K562 (cell line): ENCODE data around the gene RSPH9. TPM values are rescaled to one million over a fixed set of nuclear protein-coding genes. Genes with fewer than 3 reads are reported as not detected.

Source experiments
- ARHGAP35 ChIP-seq: fragments of 450-650 bp; IDR thresholded peaks from 2 replicates; pipeline ENCODE4 v1.6.1; 2018; ENCODE audit not compliant: partially characterized antibody
- CBX3 ChIP-seq, 2 experiments: IDR thresholded peaks; 1 replicate in 1 of 2; 2 replicates in 1 of 2; pipeline ENCODE4 v1.6.1; 2012; ENCODE audit warnings: inconsistent platforms in 2 of 2, low read length in 2 of 2, borderline replicate concordance in 1 of 2, control low read depth in 1 of 2
- CBX8 ChIP-seq: fragments of 200-600 bp; sonication (generic); IDR thresholded peaks from 2 replicates; pipeline ENCODE4 v1.6.1; 2012; ENCODE audit warnings: borderline replicate concordance, mixed run types, low read depth, mild to moderate bottlenecking, moderate library complexity, mixed read lengths, low read length, control low read depth, inconsistent platforms; ENCODE audit not compliant: poor library complexity, severe bottlenecking; ENCODE audit errors: extremely low read depth
- CREM ChIP-seq: IDR thresholded peaks from 2 replicates; pipeline ENCODE4 v1.6.1; 2014; ENCODE audit warnings: antibody characterized with exemption, low read depth
- CSDE1 ChIP-seq, 2 experiments: fragments of 450-650 bp; IDR thresholded peaks; 2 replicates each; pipeline ENCODE4 v1.6.1; 2016; ENCODE audit warnings: mild to moderate bottlenecking in 1 of 2
- ELF1 ChIP-seq: fragments of 200-800 bp; sonication (Bioruptor generic); IDR thresholded peaks from 2 replicates; pipeline ENCODE4 v1.6.1; 2016; ENCODE audit warnings: missing genetic modification characterization, missing compliant biosample characterization
- FOXK1 ChIP-seq: sonication (generic); formaldehyde crosslinking; IDR thresholded peaks from 2 replicates; pipeline ENCODE4 v1.8.0; 2022; ENCODE audit warnings: missing genetic modification reagents, mild to moderate bottlenecking, borderline replicate concordance
- FOXK2 ChIP-seq, 2 experiments: fragments of 450-650 bp; IDR thresholded peaks in 1 of 2; conservative IDR thresholded peaks in 1 of 2; 2 replicates each; pipeline ENCODE4 v1.6.1; 2016; ENCODE audit warnings: low read depth in 2 of 2, mild to moderate bottlenecking in 1 of 2
- ILK ChIP-seq: fragments of 450-650 bp; IDR thresholded peaks from 2 replicates; pipeline ENCODE4 v1.6.1; 2016; ENCODE audit warnings: missing genetic modification characterization, low read depth, mild to moderate bottlenecking, missing compliant biosample characterization, moderate library complexity, borderline replicate concordance
- MEF2D ChIP-seq: conservative IDR thresholded peaks from 2 replicates; pipeline ENCODE4 v1.6.1; 2016; ENCODE audit warnings: low read depth, missing genetic modification characterization, missing compliant biosample characterization
- NFIC ChIP-seq: fragments of 450-650 bp; IDR thresholded peaks from 2 replicates; pipeline ENCODE4 v1.6.1; 2017; ENCODE audit warnings: mild to moderate bottlenecking, inconsistent platforms
- PHB ChIP-seq: fragments of 250-450 bp; sonication (Bioruptor Pico); IDR thresholded peaks from 2 replicates; pipeline ENCODE4 v1.5.0; 2021
- PHTF2 ChIP-seq: fragments of 250-450 bp; sonication (Bioruptor Pico); IDR thresholded peaks from 2 replicates; pipeline ENCODE4 v1.5.0; 2021; ENCODE audit warnings: mild to moderate bottlenecking
- U2AF1 ChIP-seq: fragments of 200-400 bp; formaldehyde crosslinking; optimal IDR thresholded peaks from 2 replicates; pipeline ENCODE3; 2017; ENCODE audit warnings: mild to moderate bottlenecking, low read depth, low read length, moderate library complexity
- ZEB2 ChIP-seq: fragments of 450-650 bp; IDR thresholded peaks from 2 replicates; pipeline ENCODE4 v1.6.1; 2016
- ZKSCAN1 ChIP-seq: fragments of 150-350 bp; IDR thresholded peaks from 2 replicates; pipeline ENCODE4 v1.6.1; 2016; ENCODE audit warnings: low read depth, low read length
- ZKSCAN8 ChIP-seq: fragments of 200-800 bp; sonication (Bioruptor generic); IDR thresholded peaks from 2 replicates; pipeline ENCODE4 v1.6.1; 2016; ENCODE audit warnings: missing genetic modification characterization, missing compliant biosample characterization
- ZNF124 ChIP-seq: sonication (generic); formaldehyde crosslinking; IDR thresholded peaks from 2 replicates; pipeline ENCODE4 v1.8.1; 2022; ENCODE audit warnings: missing genetic modification reagents
- ZNF444 ChIP-seq: fragments of 250-450 bp; sonication (Bioruptor Pico); IDR thresholded peaks from 2 replicates; pipeline ENCODE4 v1.4.0; 2020; ENCODE audit warnings: mild to moderate bottlenecking, moderate library complexity
- polyA plus RNA-seq, 8 experiments: library from polyadenylated mRNA; depleted of rRNA in 4 of 8; stranded (reverse) in 5 of 8; unstranded in 3 of 8; fragments of >200 nt; fragmentation: Nextera tagmentation in 2 of 8; fragmentation: Illumina TruSeq in 1 of 8; extraction: Ambion mirVana in 2 of 8; extraction: Trizol in 1 of 8; gene quantifications; 2 replicates each; pipeline versions ENCODE4 v1.2.1 to v1.2.3, GENCODE V29; 2011 to 2014; ENCODE audit warnings: inconsistent platforms in 1 of 8, missing spikeins in 1 of 8
- total RNA-seq, 7 experiments: library from RNA; depleted of rRNA in 6 of 7; stranded (reverse); fragments of >200 nt in 6 of 7; fragmentation: Illumina TruSeq in 2 of 7; extraction: Trizol in 2 of 7; gene quantifications; 2 replicates each; pipeline versions ENCODE4 v1.2.1 to v1.2.3, GENCODE V29; 2011 to 2021; ENCODE audit warnings: low replicate concordance in 1 of 7
- TF ChIP-seq, protein P1 (sequence below): fragments of 450-650 bp; formaldehyde crosslinking; IDR thresholded peaks from 2 replicates; pipeline ENCODE4 v1.4.0; 2022; ENCODE audit warnings: mild to moderate bottlenecking, moderate library complexity
- TF ChIP-seq, protein P2 (sequence below): fragments of 450-650 bp; formaldehyde crosslinking; IDR thresholded peaks from 2 replicates; pipeline ENCODE4 v1.4.0; 2022; ENCODE audit warnings: missing genetic modification characterization
- TF ChIP-seq, protein P3 (sequence below): sonication (generic); formaldehyde crosslinking; IDR thresholded peaks from 2 replicates; pipeline ENCODE4 v1.8.0; 2022; ENCODE audit warnings: mild to moderate bottlenecking, missing genetic modification reagents

RSPH9 gene
- total and polyA plus RNA-seq, 9 of the 15 experiments (the other 6 are each of a cell fraction or from before 2014, with no cell fraction given) = 0.05 to 0.60 (median 0.39) TPM; not detected in 6

DNA sequence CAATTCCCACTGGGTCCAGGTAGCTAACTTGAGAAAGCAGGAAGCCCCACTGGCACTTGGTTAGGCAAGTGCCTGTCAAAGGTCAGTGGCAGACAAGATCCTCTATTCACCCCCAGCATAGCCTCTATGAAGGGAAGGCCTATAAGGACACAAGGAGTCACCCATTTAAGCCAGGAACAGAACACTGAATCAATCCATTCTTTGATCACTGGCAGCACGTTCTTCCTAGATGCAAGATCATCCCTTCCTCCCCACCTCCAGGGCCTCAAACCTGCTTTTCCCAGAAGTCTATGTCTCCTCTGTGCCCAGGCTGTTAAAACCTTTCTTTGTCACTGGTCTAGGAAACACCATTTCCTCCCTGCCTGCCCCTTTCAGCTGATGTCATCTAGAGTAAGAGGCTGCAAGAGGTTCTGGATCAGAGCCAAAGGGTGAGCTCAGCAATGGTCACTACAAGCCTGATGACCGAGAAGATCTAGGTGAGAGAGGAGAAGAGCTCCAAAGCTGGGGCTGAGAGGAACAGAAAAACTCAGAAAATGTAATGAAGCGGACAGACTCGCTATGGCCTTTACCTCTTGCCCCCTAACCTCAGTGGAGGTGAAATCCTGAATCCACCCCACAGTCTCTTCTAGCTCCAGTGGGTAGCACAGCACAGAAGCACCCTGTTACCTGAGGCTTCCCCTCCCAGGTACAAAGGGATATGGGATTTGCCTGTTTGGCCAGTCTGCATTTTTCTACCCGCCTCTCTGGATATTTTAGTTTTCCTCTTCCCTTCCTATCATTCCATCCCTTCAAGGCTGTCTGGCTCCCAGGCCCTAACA is 17.6 kb upstream of the RSPH9 start (continued):
- TF ChIP-seq ZKSCAN1 (no peak), NFIC (peak; percentile 100), CBX8 (no peak), PHB (CRISPR knock-in tag) (peak; percentile 42; the same call in 1 of the 2 replicates), FOXK2 (conservative IDR thresholded peaks at IDR 0.05 in 1 of 2, IDR thresholded peaks at IDR 0.05 in 1 of 2; ENCODE audit: low read depth in 2 of 2) (peak; percentile 18 to 66; a peak in 3 of 4 replicates), CBX3 (IDR thresholded peaks at IDR 0.05; ENCODE audit: borderline replicate concordance in 1 of 2, low read length in 2 of 2) (peak in 1 of 2 experiments; percentile 53; a peak in 2 of 3 replicates), ARHGAP35 (no peak), ZEB2 (peak; percentile 66), MEF2D (peak; percentile 85; the same call in 1 of the 2 replicates), ZNF444 (CRISPR knock-in tag) (0 out of 2 replicates have a peak, but pooled peaks have one; percentile 4), CSDE1 (IDR thresholded peaks at IDR 0.05) (no peak), CREM (peak; percentile 90), ILK (tag) (peak; percentile 64), PHTF2 (no peak), ELF1 (tag) (peak; percentile 69; the same call in 1 of the 2 replicates), U2AF1 (no peak), ZKSCAN8 (CRISPR knock-in tag) (peak; percentile 78), ZNF124 (CRISPR knock-in tag) (no peak), FOXK1 (CRISPR knock-in tag) (peak; percentile 74)
- TF ChIP-seq, protein P1, sequence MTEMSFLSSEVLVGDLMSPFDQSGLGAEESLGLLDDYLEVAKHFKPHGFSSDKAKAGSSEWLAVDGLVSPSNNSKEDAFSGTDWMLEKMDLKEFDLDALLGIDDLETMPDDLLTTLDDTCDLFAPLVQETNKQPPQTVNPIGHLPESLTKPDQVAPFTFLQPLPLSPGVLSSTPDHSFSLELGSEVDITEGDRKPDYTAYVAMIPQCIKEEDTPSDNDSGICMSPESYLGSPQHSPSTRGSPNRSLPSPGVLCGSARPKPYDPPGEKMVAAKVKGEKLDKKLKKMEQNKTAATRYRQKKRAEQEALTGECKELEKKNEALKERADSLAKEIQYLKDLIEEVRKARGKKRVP (CRISPR knock-in tag) = peak; percentile 99
- TF ChIP-seq, protein P2, sequence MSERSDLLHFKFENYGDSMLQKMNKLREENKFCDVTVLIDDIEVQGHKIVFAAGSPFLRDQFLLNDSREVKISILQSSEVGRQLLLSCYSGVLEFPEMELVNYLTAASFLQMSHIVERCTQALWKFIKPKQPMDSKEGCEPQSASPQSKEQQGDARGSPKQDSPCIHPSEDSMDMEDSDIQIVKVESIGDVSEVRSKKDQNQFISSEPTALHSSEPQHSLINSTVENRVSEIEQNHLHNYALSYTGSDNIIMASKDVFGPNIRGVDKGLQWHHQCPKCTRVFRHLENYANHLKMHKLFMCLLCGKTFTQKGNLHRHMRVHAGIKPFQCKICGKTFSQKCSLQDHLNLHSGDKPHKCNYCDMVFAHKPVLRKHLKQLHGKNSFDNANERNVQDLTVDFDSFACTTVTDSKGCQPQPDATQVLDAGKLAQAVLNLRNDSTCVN = peak; percentile 91
- TF ChIP-seq, protein P3, sequence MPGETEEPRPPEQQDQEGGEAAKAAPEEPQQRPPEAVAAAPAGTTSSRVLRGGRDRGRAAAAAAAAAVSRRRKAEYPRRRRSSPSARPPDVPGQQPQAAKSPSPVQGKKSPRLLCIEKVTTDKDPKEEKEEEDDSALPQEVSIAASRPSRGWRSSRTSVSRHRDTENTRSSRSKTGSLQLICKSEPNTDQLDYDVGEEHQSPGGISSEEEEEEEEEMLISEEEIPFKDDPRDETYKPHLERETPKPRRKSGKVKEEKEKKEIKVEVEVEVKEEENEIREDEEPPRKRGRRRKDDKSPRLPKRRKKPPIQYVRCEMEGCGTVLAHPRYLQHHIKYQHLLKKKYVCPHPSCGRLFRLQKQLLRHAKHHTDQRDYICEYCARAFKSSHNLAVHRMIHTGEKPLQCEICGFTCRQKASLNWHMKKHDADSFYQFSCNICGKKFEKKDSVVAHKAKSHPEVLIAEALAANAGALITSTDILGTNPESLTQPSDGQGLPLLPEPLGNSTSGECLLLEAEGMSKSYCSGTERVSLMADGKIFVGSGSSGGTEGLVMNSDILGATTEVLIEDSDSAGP (CRISPR knock-in tag) = no peak
